Measurements from ENCODE around the gene MXRA8.
A peak's percentile ranks its signal among the peaks of the same experiment; 100 is the strongest.

The MXRA8 gene

GRCh38 chr1:1333551-1334241 lies 24.7 kb downstream of the MXRA8 start:
- DNase-seq: no peak

GRCh38 chr1:1332774-1333480 lies 25.4 kb downstream of the MXRA8 start:
- DNase-seq: no peak

- no peak for DNase-seq
Measured at GRCh38 chr1:1332031-1332755, 26.2 kb downstream of the MXRA8 start.

GRCh38 chr1:1331068-1331965 lies 27.0 kb downstream of the MXRA8 start, which contains the start of gene TAS1R3:
TAS1R3 (plus strand) TSS chr1:1331280; CDS start chr1:1331346, 66 bp downstream.
- DNase-seq: no peak

GRCh38 chr1:1330366-1331067 lies 27.8 kb downstream of the MXRA8 start:
- DNase-seq: no peak

- DNase-seq: no peak
Measured at GRCh38 chr1:1329304-1330210, 28.8 kb downstream of the MXRA8 start.

GRCh38 chr1:1328254-1328653 lies 30.1 kb downstream of the MXRA8 start:
- DNase-seq: no peak

- DNase-seq: no peak
Measured at GRCh38 chr1:1327291-1327690, 31.1 kb downstream of the MXRA8 start.

GRCh38 chr1:1326075-1326605 lies 32.2 kb downstream of the MXRA8 start:
- DNase-seq: no peak

GRCh38 chr1:1325288-1326074 lies 32.9 kb downstream of the MXRA8 start:
- DNase-seq: no peak

GRCh38 chr1:1324524-1325287 lies 33.6 kb downstream of the MXRA8 start, which contains the start of the genes CPTP and INTS11:
CPTP (plus strand) TSS chr1:1324802; CDS start chr1:1326911, 2,109 bp downstream.
INTS11 (minus strand) TSS chr1:1324660; CDS start chr1:1324608, 52 bp downstream.
- peak; percentile 93 to 95 (median 94) for DNase-seq

- DNase-seq: no peak
Measured at GRCh38 chr1:1324084-1324523, 34.3 kb downstream of the MXRA8 start.

GRCh38 chr1:1322952-1323351 lies 35.4 kb downstream of the MXRA8 start:
- DNase-seq: no peak

- DNase-seq: no peak
Measured at GRCh38 chr1:1322418-1322817, 35.9 kb downstream of the MXRA8 start.

- no peak for DNase-seq
Measured at GRCh38 chr1:1321477-1321876, 36.9 kb downstream of the MXRA8 start.

GRCh38 chr1:1320666-1321448 lies 37.5 kb downstream of the MXRA8 start:
- DNase-seq: no peak

GRCh38 chr1:1319646-1319941 lies 38.8 kb downstream of the MXRA8 start:
- no peak for DNase-seq

Measured in activated CD4-positive, CD25-positive, alpha-beta regulatory T cell (primary cell).